Astrocyte of the cerebellum (primary cell): ENCODE data around the gene DIAPH2.

Source experiments
- DNase-seq: peaks from one replicate; pipeline ENCODE4 v3.0.0-alpha.2; 2011; ENCODE audit warnings: low read depth
- H3K4me3 ChIP-seq: 2 replicates; pipeline ENCODE4 v1.5.1; 2011; ENCODE audit warnings: mild to moderate bottlenecking, low read depth, low read length, moderate library complexity
- in situ Hi-C: cut with HindIII; loops from 2 replicates; pipeline ENCODE4 v1.10.0; 2017; ENCODE audit warnings: low sequenced_read_pairs
- TF ChIP-seq, protein P1 (sequence below): IDR thresholded peaks from 2 replicates; pipeline ENCODE4 v1.5.1; 2012; ENCODE audit warnings: low read length, low read depth, moderate library complexity, mild to moderate bottlenecking; ENCODE audit errors: missing control alignments

Gene DIAPH2

DNA sequence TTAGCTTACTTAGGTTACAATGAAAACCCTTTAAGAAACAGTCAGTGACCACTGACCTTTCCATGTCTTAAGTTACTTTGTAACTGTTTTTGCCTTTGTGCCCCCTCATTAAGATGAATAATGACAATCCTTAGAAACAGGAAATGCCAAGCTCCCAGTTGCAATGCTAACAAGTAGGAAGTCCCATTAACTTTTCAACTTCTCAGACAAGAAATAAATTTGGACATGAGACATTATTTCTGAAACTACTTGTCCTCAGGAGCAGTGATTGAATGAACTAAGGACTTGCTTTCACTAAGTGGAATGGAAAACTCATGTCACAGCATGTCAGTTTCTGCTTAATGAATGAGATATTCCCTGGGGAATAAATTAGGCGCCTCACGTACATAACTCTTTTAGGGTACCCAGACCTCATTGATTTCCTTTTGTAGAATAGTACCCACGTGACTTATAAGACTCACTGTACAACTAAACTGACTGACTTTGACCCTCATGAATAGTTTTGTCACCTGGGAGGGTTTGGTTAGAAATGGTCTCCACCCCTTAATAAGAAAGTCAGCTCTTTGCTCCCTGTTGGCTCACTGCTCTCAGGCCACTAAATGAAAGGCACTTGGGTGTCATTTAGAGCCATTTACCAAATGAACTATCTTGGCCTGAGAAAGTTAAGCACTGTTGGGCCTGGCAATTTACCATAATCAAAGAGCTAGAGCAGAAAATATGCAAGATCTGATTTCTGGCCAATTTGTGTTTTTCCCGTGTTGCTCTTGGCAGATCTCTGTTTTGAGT, 582.9 kb downstream of the DIAPH2 start:
- TF ChIP-seq, protein P1, sequence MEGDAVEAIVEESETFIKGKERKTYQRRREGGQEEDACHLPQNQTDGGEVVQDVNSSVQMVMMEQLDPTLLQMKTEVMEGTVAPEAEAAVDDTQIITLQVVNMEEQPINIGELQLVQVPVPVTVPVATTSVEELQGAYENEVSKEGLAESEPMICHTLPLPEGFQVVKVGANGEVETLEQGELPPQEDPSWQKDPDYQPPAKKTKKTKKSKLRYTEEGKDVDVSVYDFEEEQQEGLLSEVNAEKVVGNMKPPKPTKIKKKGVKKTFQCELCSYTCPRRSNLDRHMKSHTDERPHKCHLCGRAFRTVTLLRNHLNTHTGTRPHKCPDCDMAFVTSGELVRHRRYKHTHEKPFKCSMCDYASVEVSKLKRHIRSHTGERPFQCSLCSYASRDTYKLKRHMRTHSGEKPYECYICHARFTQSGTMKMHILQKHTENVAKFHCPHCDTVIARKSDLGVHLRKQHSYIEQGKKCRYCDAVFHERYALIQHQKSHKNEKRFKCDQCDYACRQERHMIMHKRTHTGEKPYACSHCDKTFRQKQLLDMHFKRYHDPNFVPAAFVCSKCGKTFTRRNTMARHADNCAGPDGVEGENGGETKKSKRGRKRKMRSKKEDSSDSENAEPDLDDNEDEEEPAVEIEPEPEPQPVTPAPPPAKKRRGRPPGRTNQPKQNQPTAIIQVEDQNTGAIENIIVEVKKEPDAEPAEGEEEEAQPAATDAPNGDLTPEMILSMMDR, result no peak
- in situ Hi-C loops, result no loop called here
- no peak overlapping the region for H3K4me3 ChIP-seq
- peak; percentile 57 for DNase-seq

DNA sequence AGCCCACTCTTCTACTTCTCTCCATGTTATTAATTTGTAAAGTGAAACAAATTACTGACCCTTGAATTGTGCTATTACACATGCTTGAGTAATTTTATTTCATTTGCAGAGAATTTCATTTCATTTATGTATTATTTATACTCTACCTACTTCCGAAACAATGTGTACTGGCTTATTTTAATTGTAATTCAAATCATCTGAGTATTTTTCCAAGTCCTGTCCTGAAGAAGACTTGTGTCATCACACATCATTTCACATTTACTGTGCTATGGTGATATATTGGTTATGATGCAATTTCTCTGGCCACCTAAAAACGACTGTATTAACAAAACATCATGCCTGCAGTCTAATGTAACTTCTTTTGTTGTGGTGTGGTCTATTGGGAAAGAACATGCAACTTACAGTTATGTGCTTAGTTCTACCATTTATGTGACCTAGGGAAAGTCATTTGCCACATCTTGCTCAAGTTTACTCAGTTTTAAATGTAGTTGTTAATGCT, 583.6 kb downstream of the DIAPH2 start:
- H3K4me3 ChIP-seq, result no peak overlapping the region
- DNase-seq, result peak; percentile 4
- in situ Hi-C loops, result no loop called here
- TF ChIP-seq, protein P1, result no peak

DNA sequence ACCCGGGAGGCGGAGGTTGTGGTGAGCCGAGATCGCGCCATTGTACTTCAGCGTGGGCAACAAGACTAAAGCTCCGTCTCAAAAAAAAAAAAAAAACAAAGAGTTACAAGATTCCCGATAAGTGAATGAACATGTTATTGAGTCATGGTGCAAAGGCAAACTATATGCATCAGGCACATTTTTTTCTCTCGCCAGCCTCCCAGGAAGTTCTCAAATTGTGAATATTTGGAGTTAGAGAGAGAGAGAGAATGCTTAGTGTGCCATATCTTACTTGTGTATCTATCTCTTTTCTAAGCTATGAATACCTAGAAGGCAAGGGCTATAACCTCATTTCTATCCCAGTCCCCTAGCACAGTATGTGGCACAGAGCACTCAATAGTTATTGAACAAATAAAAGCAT, 599.9 kb downstream of the DIAPH2 start:
- in situ Hi-C loops, result no loop called here
- DNase-seq, result no peak
- no peak overlapping the region for H3K4me3 ChIP-seq
- TF ChIP-seq, protein P1, result no peak

DNA sequence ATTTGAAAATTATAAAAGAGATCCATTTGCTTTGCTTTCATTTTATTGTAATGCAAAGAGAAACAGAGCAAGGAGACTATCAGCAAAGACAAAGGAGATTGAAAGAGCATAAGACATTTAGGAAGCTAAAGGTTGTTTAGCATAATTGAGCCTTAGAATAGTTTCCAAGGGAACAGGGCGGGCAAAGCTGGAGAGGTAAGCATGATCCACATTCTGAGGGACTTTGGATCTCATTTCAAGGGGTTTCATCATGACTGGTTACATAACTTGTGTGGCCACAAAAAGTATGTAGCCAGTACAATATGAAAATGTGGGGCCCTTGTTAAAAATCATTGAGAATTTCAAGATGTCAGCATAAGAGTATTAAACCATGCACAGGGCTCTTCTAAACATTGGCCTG, 605.6 kb downstream of the DIAPH2 start:
- no peak overlapping the region for H3K4me3 ChIP-seq
- DNase-seq, result no peak
- TF ChIP-seq, protein P1, result no peak
- in situ Hi-C loops, result loop anchor here (5.0 kb wide), 1 partner anchor 67 kb away; no protein-coding TSS in a partner anchor

DNA sequence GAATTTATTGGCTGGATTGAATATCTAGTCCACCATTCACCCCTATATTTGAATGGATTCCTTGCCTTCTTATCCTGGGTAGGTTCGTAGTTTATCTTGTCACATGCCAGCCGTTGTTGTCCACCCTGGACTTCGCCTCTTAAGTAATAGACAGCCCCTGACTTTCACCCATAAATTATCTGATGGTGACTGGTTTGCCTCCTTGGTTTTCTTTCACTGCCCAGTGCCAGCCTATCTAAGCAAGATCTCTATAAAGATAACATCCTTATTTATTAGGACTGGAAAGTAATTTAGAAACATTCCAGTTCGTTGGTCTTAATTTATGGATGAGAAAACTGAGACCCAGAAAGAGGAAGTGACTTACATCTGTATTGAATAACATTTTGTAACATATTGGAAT, 609.4 kb downstream of the DIAPH2 start:
- H3K4me3 ChIP-seq, result no peak overlapping the region
- in situ Hi-C loops, result loop anchor here (5.0 kb wide), 1 partner anchor 63 kb away; no protein-coding TSS in a partner anchor
- no peak for DNase-seq
- TF ChIP-seq, protein P1, result no peak

DNA sequence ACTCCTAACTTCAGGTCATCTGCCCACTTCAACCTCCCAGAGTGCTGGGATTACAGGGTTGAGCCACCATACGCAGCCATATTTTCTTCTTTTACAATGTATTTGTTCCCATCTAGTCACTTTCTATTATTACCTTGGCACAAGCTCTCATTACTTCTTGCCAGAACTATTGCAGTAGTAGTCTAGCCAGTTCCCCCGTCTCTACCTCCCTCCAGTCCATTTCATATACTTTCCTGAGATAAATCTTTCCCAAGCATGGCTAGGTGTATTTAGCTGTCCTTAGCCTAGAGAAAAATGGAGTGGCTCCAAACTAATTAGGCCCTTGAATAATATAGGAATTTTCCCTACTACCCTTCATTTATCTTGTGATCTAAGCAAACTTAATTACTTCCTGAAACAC, 611.3 kb downstream of the DIAPH2 start:
- no peak for DNase-seq
- H3K4me3 ChIP-seq, result no peak overlapping the region
- in situ Hi-C loops, result no loop called here
- TF ChIP-seq, protein P1, result no peak
